Measurements from ENCODE around the gene ZC2HC1B. TPM values are rescaled to one million over a fixed set of nuclear protein-coding genes. Genes with fewer than 3 reads are reported as not detected.
A peak's percentile ranks its signal among the peaks of the same experiment; 100 is the strongest.

ZC2HC1B gene
- total and polyA plus RNA-seq, 12 donors = 0.28 TPM; not detected in 11

DNA sequence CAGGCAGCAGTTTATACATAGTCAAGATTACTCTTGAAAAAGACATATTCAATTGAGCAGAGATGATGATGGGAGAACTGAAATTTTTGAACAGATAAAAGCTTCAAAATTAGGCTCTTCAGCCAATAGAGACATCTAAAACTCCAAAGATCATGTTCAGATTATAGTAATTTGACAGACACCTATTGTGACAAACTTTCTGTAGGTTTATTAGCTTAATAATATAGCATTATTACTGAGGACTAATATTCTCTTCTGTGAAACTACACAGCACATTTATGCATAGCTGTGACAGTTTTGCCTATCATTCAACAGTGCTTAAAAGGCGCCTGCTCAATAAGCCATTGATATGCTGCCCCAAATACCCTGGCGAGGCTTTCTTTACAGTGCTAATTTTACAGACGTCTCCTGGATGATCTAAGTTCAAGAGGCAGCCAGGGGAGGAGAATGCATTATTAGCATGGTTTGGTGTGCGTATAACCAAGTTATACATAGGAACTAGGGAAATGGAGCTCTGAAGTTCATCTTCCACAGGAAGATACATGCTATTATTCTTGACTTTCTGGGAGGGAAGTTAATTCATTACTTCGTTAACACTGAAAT lies 122.3 kb downstream of the ZC2HC1B start:
- WGBS, 2 donors = 63 to 67% methylated on average over 5 of the region's 5 CpGs
- intact Hi-C loops (cut with DNase I) = no loop called here
- no peak for DNase-seq
- Histone ChIP-seq H3K9me3 (peaks cover 0 to 12% (median 0%) of the 10 kb centered on the region in 11 donors), H3K27ac (no peak overlapping the region), H3K4me3 (no peak overlapping the region), H3K27me3 (no peaks in the 10 kb centered on the region), H3K4me1 (peaks cover 0 to 5% (median 0%) of the 10 kb centered on the region in 9 donors), H3K36me3 (no peaks in the 10 kb centered on the region)
- TF ChIP-seq CTCF (IDR thresholded peaks at IDR 0.05) = no peak
- peak in 1 of 8 donors; percentile 28 for ATAC-seq

Other genes starting within 250 kb of the ZC2HC1B start
- 10 to 100 TPM; 50.9 to 96.3 (median 72.6) TPM for gene PHACTR2, start 186.5 kb upstream of the ZC2HC1B start, total RNA-seq
- 10 to 100 TPM in 1 of 2 donors, 1 to 10 TPM in 1; 6.5 to 10.4 TPM for gene PHACTR2, start 186.5 kb upstream of the ZC2HC1B start, polyA plus RNA-seq
- gene LTV1, start 21.1 kb upstream of the ZC2HC1B start, total RNA-seq = 10 to 100 TPM in 8 of 10 donors, 1 to 10 TPM in 2; 6.9 to 19.4 (median 12.5) TPM
- gene LTV1, start 21.1 kb upstream of the ZC2HC1B start, polyA plus RNA-seq = 10 to 100 TPM in 1 of 2 donors, 1 to 10 TPM in 1; 9.7 to 22.4 TPM
- gene PLAGL1, start 143.8 kb downstream of the ZC2HC1B start, total RNA-seq = 10 to 100 TPM in 6 of 10 donors, 1 to 10 TPM in 4; 9.0 to 24.6 (median 12.5) TPM
- 10 to 100 TPM in 1 of 2 donors, 1 to 10 TPM in 1; 5.4 to 24.6 TPM for gene PLAGL1, start 143.8 kb downstream of the ZC2HC1B start, polyA plus RNA-seq
- 100 to 1,000 TPM; 107 to 158 (median 120) TPM for gene SF3B5, start 231.1 kb downstream of the ZC2HC1B start, total RNA-seq
- gene SF3B5, start 231.1 kb downstream of the ZC2HC1B start, polyA plus RNA-seq = 100 to 1,000 TPM in 1 of 2 donors, 10 to 100 TPM in 1; 84.2 to 333 TPM